ENCODE data around the gene PCDHGB6. TPM values are rescaled to one million over a fixed set of nuclear protein-coding genes. Genes with fewer than 3 reads are reported as not detected.

PCDHGB6 gene
- total RNA-seq, result 2.1 and 3.7 TPM in 2 replicates

GRCh38 chr5:141407790-141408505 lies at the start of gene PCDHGB6:
PCDHGB6 (plus strand) TSS chr5:141408021; CDS start chr5:141408203, 182 bp downstream.

GRCh38 chr5:141359790-141360426 lies 47.9 kb upstream of the PCDHGB6 start, which contains the start of gene PCDHGB2:
PCDHGB2 (plus strand) TSS chr5:141359994; CDS start chr5:141360136, 142 bp downstream.

GRCh38 chr5:141363952-141364660 lies 43.7 kb upstream of the PCDHGB6 start, which contains the start of gene PCDHGA5:
PCDHGA5 (plus strand) TSS chr5:141364162; CDS start chr5:141364331, 169 bp downstream.

DNA sequence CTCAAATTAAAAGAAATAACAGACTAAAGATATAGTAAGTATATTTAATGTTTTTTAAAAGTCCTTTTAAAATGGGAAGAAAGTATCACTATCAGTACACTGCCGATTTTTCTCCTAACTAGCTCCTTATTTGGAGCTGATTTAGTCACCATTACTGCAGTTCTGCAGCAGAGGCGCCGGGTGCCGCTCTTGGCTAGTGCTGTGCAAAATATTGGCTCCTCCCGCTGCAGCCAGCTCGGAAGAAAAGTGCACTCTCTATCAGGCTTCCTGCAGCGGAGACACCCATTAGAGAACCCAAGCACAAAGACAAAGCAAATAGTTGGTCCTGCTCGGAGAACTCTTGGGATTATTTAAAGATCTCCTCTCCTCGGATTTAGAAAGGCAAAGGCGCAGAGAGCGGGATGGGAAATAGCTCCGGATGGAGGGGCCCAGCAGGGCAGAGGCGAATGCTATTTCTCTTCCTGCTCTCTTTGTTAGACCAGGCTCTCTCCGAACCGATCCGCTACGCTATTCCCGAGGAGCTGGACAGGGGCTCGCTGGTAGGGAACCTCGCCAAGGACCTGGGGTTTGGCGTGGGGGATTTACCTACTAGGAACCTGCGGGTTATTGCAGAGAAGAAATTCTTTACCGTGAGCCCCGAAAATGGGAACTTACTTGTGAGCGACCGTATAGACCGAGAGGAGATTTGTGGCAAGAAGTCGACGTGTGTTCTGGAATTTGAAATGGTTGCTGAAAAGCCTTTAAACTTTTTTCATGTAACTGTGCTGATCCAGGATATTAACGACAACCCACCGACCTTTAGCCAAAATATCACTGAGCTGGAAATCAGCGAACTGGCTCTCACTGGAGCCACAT lies 37.6 kb upstream of the PCDHGB6 start, which contains the start of gene PCDHGB3:
PCDHGB3 (plus strand) TSS at position 249 of the 855 bp plus-strand sequence; CDS start at position 402, 153 bp downstream.

GRCh38 chr5:141373673-141374317 lies 34.0 kb upstream of the PCDHGB6 start, which contains the start of gene PCDHGA6:
PCDHGA6 (plus strand) TSS chr5:141373891; CDS start chr5:141374084, 193 bp downstream.

DNA sequence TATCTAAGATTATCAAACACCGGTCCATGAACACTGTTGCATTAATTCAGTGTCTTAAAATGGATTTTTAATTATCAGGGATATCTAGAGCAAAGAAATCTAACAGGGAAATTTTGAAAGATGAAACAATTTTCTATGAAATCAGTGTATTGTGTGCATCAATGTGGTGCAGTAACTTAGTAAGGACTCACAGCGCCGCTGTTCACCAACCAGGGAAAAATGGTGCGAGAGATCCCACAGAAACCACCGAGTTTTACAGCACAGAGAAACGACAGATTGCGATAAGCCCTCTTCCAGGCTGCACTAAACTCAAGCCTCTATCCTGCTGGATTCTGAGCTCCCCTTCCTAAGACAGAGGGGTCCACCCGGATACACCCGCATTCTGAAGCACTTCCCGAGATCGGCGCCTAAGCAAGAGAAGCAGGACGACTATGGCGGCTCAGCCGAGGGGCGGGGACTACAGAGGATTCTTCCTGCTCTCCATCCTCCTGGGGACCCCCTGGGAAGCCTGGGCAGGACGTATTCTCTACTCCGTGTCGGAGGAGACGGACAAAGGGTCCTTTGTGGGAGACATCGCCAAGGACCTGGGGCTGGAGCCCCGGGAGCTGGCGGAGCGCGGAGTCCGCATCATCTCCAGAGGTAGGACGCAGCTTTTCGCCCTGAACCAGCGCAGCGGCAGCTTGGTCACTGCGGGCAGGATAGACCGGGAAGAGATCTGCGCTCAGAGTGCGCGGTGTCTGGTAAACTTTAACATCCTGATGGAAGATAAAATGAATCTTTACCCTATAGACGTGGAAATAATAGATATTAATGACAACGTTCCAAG lies 25.1 kb upstream of the PCDHGB6 start, which contains the start of gene PCDHGA7:
PCDHGA7 (plus strand) TSS at position 274 of the 826 bp plus-strand sequence; CDS start at position 432, 158 bp downstream.

DNA sequence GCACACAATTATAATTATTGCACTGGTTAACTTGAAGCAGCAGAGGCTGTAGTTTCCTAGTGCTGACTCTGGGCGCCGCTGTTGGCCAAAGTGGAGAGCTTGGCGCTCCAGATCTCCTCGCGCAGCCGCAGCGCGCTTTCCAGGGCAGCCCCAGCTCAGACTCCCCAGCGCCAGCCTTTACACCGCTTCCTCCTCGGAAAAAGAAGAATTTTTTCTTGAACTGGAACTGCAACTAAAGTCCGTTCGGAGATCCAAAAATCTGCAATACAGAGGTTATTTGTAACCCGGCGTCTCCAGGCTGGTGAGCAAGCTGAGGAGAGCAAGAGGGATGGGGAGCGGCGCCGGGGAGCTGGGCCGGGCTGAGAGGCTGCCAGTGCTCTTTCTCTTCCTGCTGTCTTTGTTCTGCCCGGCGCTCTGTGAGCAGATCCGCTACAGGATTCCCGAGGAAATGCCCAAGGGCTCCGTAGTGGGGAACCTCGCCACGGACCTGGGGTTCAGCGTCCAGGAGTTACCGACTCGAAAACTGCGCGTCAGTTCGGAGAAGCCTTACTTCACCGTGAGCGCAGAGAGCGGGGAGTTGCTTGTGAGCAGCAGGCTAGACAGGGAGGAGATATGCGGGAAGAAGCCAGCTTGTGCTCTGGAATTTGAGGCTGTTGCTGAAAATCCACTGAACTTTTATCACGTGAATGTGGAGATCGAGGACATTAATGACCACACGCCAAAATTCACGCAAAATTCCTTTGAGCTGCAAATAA lies 20.1 kb upstream of the PCDHGB6 start, which contains the start of gene PCDHGB4:
PCDHGB4 (plus strand) TSS at position 142 of the 755 bp plus-strand sequence; CDS start at position 329, 187 bp downstream.

DNA sequence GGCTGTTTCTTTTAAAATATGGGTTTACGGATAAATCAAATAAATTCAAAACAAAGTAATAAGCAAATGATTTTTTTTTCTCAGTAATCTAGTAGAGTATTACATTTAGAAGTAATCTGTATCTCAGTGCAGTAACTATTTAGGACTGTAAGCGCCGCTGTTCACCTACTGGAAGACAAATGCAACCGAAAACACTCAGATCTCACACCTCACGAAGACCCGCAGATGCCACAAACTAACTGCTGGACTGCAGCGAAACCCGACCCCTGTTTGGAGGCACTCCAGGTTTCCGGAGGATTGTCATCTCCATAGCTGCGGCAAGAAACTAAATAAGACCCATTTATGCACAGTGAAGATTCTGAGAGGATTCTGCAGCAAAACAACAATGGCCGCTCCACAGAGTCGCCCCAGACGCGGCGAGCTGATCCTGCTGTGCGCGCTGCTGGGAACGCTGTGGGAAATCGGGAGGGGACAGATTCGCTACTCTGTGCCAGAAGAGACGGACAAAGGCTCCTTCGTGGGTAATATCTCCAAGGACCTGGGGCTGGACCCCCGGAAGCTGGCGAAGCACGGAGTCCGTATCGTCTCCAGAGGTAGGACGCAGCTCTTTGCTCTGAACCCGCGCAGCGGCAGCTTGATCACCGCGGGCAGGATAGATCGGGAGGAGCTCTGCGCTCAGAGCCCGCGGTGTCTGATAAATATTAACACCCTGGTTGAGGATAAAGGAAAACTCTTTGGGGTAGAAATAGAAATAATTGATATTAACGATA lies 15.2 kb upstream of the PCDHGB6 start, which contains the start of gene PCDHGA8:
PCDHGA8 (plus strand) TSS at position 205 of the 770 bp plus-strand sequence; CDS start at position 386, 181 bp downstream.

GRCh38 chr5:141397756-141398551 lies 9.9 kb upstream of the PCDHGB6 start, which contains the start of gene PCDHGB5:
PCDHGB5 (plus strand) TSS chr5:141397947; CDS start chr5:141398128, 181 bp downstream.

DNA sequence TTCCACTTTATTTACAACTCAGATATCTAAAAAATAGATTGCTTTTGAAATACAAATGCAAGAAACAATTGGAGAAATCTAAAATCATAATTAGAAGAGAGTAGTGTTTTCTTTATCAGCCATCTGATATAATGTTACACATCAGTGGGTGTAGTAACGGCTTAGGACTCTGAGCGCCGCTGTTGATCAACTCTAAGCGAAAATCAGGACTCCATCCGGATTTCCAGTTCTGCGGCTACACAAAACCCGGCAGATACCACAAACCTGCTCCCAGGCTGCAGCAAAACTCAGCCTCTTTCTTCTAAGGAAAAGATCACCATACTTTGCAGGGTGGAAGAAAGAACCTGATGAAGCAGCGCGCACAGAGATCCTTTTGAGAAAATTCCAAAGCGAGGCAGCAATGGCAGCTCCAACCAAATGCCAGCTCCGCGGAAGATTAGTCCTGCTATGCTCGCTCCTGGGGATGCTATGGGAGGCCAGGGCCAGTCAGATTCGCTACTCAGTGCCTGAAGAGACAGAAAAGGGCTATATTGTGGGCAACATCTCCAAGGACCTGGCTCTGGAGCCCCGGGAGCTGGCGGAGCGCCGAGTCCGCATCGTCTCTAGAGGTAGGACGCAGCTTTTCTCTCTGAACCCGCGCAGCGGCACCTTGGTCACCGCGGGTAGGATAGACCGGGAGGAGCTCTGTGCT lies 5.1 kb upstream of the PCDHGB6 start, which contains the start of gene PCDHGA9:
PCDHGA9 (plus strand) TSS at position 226 of the 691 bp plus-strand sequence; CDS start at position 401, 175 bp downstream.

GRCh38 chr5:141412854-141413539 lies 5.2 kb downstream of the PCDHGB6 start, which contains the start of gene PCDHGA10:
PCDHGA10 (plus strand) TSS chr5:141412987; CDS start chr5:141413176, 189 bp downstream.

DNA sequence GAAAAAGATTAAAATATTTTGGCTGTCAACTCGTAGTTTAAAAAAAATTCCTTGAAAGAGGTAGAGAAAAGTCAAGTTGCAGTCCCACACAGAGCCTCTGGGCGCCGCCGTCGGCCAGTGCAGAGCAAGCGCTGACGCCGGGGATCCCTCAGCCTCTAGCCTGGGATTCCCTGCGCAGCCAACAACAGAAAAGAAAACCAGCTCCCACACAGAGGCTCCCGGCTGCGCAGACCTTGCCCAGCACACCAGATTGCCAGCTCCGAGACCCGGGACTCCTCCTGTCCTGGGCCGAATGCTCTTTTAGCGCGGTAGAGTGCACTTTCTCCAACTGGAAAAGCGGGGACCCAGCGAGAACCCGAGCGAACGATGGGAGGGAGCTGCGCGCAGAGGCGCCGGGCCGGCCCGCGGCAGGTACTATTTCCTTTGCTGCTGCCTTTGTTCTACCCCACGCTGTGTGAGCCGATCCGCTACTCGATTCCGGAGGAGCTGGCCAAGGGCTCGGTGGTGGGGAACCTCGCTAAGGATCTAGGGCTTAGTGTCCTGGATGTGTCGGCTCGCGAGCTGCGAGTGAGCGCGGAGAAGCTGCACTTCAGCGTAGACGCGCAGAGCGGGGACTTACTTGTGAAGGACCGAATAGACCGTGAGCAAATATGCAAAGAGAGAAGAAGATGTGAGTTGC lies 9.8 kb downstream of the PCDHGB6 start, which contains the start of gene PCDHGB7:
PCDHGB7 (plus strand) TSS at position 184 of the 679 bp plus-strand sequence; CDS start at position 367, 183 bp downstream.

GRCh38 chr5:141420855-141421488 lies 13.2 kb downstream of the PCDHGB6 start, which contains the start of gene PCDHGA11:
PCDHGA11 (plus strand) TSS chr5:141421051; CDS start chr5:141421228, 177 bp downstream.

DNA sequence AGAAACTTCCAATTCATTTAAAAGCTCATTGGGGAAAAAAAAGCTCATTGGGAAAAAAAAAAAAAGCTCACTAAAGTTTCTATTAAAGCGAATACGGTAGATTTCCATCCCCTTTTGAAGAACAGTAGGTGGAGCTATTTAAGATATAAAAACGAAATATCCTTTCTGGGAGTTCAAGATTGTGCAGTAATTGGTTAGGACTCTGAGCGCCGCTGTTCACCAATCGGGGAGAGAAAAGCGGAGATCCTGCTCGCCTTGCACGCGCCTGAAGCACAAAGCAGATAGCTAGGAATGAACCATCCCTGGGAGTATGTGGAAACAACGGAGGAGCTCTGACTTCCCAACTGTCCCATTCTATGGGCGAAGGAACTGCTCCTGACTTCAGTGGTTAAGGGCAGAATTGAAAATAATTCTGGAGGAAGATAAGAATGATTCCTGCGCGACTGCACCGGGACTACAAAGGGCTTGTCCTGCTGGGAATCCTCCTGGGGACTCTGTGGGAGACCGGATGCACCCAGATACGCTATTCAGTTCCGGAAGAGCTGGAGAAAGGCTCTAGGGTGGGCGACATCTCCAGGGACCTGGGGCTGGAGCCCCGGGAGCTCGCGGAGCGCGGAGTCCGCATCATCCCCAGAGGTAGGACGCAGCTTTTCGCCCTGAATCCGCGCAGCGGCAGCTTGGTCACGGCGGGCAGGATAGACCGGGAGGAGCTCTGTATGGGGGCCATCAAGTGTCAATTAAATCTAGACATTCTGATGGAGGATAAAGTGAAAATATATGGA lies 22.7 kb downstream of the PCDHGB6 start, which contains the start of gene PCDHGA12:
PCDHGA12 (plus strand) TSS at position 176 of the 782 bp plus-strand sequence; CDS start at position 429, 253 bp downstream.

Data from dermis lymphatic vessel endothelial cell (primary cell).